ENCODE results near the gene DAZ1. TPM values are rescaled to one million over a fixed set of nuclear protein-coding genes. Genes with fewer than 3 reads are reported as not detected.
"Not testable (repeated sequence)": the region's sequence is repeated elsewhere in the genome, so short reads cannot be mapped to it uniquely, and the experiment has no call there.

Gene DAZ1, protein sequence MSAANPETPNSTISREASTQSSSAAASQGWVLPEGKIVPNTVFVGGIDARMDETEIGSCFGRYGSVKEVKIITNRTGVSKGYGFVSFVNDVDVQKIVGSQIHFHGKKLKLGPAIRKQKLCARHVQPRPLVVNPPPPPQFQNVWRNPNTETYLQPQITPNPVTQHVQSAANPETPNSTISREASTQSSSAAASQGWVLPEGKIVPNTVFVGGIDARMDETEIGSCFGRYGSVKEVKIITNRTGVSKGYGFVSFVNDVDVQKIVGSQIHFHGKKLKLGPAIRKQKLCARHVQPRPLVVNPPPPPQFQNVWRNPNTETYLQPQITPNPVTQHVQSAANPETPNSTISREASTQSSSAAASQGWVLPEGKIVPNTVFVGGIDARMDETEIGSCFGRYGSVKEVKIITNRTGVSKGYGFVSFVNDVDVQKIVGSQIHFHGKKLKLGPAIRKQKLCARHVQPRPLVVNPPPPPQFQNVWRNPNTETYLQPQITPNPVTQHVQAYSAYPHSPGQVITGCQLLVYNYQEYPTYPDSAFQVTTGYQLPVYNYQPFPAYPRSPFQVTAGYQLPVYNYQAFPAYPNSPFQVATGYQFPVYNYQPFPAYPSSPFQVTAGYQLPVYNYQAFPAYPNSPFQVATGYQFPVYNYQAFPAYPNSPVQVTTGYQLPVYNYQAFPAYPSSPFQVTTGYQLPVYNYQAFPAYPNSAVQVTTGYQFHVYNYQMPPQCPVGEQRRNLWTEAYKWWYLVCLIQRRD
- total RNA-seq = 1 to 10 TPM in 1 of 2 donors, not detected in 1; 2.7 TPM

DNA sequence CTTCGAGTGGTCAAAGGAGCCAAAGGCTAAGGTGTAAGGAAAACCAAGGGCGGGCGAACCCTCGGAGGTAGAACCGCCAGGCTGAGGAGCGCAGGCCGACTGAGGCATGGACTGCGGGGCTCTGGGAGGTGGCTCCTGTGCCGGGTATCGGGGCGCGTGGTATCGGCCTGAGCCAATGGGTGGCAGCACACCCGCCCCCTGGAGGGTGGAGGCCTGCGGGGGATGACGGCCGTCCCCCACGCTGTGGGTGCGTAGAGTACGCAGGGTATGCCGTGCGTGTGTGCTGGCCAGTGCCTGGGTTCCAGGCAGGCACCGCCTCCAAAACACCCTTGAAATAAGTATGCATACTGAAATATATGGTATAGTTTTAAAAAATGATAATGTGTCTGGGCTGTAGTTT, at the start of gene DAZ1:
DAZ1 (minus strand) TSS at position 101 of the 400 bp plus-strand sequence. CDS start 208 bp downstream, outside the sequence.
- not testable (repeated sequence) for H3K4me1 ChIP-seq (ENCODE audit: control insufficient read depth in 1 of 2, low read depth in 2 of 2); H3K27ac ChIP-seq; H3K36me3 ChIP-seq; DNase-seq (ENCODE audit: low spot score); H3K4me3 ChIP-seq; H3K27me3 ChIP-seq (replicated peaks; ENCODE audit: insufficient read depth); H3K9me3 ChIP-seq; ATAC-seq (ENCODE audit: insufficient number of reproducible peaks, low FRiP score, low read depth)

DNA sequence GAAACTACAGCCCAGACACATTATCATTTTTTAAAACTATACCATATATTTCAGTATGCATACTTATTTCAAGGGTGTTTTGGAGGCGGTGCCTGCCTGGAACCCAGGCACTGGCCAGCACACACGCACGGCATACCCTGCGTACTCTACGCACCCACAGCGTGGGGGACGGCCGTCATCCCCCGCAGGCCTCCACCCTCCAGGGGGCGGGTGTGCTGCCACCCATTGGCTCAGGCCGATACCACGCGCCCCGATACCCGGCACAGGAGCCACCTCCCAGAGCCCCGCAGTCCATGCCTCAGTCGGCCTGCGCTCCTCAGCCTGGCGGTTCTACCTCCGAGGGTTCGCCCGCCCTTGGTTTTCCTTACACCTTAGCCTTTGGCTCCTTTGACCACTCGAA, 20.4 kb upstream of the DAZ1 start, which contains the start of gene DAZ2:
DAZ2 (plus strand) TSS at position 301 of the 400 bp plus-strand sequence. CDS start 208 bp downstream, outside the sequence.
- not testable (repeated sequence) for DNase-seq (ENCODE audit: low spot score); H3K27ac ChIP-seq; H3K9me3 ChIP-seq; H3K36me3 ChIP-seq; H3K4me3 ChIP-seq; ATAC-seq (ENCODE audit: insufficient number of reproducible peaks, low FRiP score, low read depth); H3K4me1 ChIP-seq (ENCODE audit: control insufficient read depth in 1 of 2, low read depth in 2 of 2); H3K27me3 ChIP-seq (replicated peaks; ENCODE audit: insufficient read depth)

DNA sequence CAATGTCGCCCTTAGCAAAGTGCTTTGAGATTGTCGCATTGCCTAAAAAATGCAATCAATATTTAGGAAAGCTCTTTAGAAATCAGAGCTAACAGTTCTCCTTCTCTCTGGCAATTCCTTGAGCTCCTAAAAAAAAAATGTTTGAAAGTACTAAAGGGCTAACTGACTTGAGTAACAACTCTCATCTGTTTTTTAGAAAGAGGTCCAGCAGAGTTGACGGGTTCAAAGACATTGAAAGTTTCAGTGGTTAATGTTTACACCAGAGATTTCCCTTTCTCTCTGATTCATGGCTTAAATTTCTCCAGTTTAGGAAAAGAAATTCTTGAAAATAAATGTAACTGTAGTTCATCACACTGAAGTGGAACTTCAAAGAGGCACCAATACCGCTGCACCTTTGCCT, 11.9 kb upstream of the DAZ1 start:
- H3K9me3 ChIP-seq; H3K4me3 ChIP-seq; DNase-seq (ENCODE audit: low spot score): not testable (repeated sequence)

GRCh38 chrY:23209802-23210495, 11.1 kb upstream of the DAZ1 start:
- not testable (repeated sequence) for DNase-seq (ENCODE audit: low spot score); H3K9me3 ChIP-seq; H3K27me3 ChIP-seq (replicated peaks; ENCODE audit: insufficient read depth); H3K27ac ChIP-seq; ATAC-seq (ENCODE audit: insufficient number of reproducible peaks, low FRiP score, low read depth); H3K36me3 ChIP-seq; H3K4me1 ChIP-seq (ENCODE audit: control insufficient read depth in 1 of 2, low read depth in 2 of 2); H3K4me3 ChIP-seq

More for the DNA sequence above, 11.9 kb upstream of the DAZ1 start:
- not testable (repeated sequence) for H3K27me3 ChIP-seq (replicated peaks; ENCODE audit: insufficient read depth); H3K36me3 ChIP-seq; H3K4me1 ChIP-seq (ENCODE audit: control insufficient read depth in 1 of 2, low read depth in 2 of 2); H3K27ac ChIP-seq; ATAC-seq (ENCODE audit: insufficient number of reproducible peaks, low FRiP score, low read depth)

DNA sequence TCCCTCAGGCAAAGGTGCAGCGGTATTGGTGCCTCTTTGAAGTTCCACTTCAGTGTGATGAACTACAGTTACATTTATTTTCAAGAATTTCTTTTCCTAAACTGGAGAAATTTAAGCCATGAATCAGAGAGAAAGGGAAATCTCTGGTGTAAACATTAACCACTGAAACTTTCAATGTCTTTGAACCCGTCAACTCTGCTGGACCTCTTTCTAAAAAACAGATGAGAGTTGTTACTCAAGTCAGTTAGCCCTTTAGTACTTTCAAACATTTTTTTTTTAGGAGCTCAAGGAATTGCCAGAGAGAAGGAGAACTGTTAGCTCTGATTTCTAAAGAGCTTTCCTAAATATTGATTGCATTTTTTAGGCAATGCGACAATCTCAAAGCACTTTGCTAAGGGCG, 8.6 kb upstream of the DAZ1 start:
- DNase-seq (ENCODE audit: low spot score); H3K9me3 ChIP-seq; H3K36me3 ChIP-seq; ATAC-seq (ENCODE audit: insufficient number of reproducible peaks, low FRiP score, low read depth); H3K27ac ChIP-seq; H3K4me3 ChIP-seq; H3K4me1 ChIP-seq (ENCODE audit: control insufficient read depth in 1 of 2, low read depth in 2 of 2); H3K27me3 ChIP-seq (replicated peaks; ENCODE audit: insufficient read depth): not testable (repeated sequence)

Other genes with a start within 250 kb of the DAZ1 start
- gene BPY2, start 214.7 kb downstream of the DAZ1 start, total RNA-seq = not detected
- not detected for gene DAZ2, start 20.5 kb upstream of the DAZ1 start, total RNA-seq